ENCODE results near the gene PPIL4. TPM values are rescaled to one million over a fixed set of nuclear protein-coding genes. Genes with fewer than 3 reads are reported as not detected.
"Not testable (repeated sequence)": the region's sequence is repeated elsewhere in the genome, so short reads cannot be mapped to it uniquely, and the experiment has no call there.

The PPIL4 gene
- total and polyA plus RNA-seq, 2 experiments from 2014 or later = 31.4 to 38.7 TPM

DNA sequence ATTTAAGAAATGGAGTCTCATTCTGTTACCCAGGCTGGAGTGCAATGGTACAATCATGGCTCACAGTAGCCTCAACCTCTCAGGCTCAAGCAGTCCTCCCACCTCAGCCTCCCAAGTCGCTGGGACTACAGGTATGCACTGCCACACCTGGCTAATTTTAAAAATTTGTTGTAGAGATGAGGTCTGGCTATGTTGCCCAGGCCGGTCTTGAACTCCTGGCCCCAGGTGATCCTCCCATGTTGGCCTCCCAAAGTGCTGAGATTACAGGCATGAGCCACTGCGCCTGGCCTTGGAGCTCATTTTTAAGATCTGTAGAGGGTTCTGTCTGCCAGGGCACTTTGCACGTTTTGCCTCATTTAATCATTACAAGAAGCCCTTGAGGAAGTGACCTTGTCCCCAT is 78.6 kb downstream of the PPIL4 start:
- no peaks in the 10 kb centered on the region for H3K9me2 ChIP-seq (replicated peaks; ENCODE audit: insufficient read depth)
- no peak overlapping the region for H3K4me2 ChIP-seq
- H2AFZ ChIP-seq = no peak overlapping the region
- WGBS (ENCODE audit: low lambda C conversion rate, missing lambda C conversion rate) = 85% methylated on average over 4 of the region's 4 CpGs
- no peak overlapping the region for H3K4me3 ChIP-seq
- no peaks in the 10 kb centered on the region for H3K4me1 ChIP-seq (ENCODE audit: insufficient read depth)
- H3K36me3 ChIP-seq (replicated peaks; ENCODE audit: insufficient read depth, low read depth) = no peaks in the 10 kb centered on the region
- no peaks in the 10 kb centered on the region for H3K27me3 ChIP-seq
- no peak overlapping the region for H3K27ac ChIP-seq
- no peaks in the 10 kb centered on the region for H3K79me2 ChIP-seq
- TF ChIP-seq EZH2 (IDR thresholded peaks at IDR 0.05; ENCODE audit: borderline replicate concordance) = no peak
- no peak for TF ChIP-seq EZH2phosphoT487 (IDR thresholded peaks at IDR 0.05; ENCODE audit: low read depth, severe bottlenecking, unreplicated experiment)
- TF ChIP-seq, protein P1, sequence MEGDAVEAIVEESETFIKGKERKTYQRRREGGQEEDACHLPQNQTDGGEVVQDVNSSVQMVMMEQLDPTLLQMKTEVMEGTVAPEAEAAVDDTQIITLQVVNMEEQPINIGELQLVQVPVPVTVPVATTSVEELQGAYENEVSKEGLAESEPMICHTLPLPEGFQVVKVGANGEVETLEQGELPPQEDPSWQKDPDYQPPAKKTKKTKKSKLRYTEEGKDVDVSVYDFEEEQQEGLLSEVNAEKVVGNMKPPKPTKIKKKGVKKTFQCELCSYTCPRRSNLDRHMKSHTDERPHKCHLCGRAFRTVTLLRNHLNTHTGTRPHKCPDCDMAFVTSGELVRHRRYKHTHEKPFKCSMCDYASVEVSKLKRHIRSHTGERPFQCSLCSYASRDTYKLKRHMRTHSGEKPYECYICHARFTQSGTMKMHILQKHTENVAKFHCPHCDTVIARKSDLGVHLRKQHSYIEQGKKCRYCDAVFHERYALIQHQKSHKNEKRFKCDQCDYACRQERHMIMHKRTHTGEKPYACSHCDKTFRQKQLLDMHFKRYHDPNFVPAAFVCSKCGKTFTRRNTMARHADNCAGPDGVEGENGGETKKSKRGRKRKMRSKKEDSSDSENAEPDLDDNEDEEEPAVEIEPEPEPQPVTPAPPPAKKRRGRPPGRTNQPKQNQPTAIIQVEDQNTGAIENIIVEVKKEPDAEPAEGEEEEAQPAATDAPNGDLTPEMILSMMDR (IDR thresholded peaks at IDR 0.05; ENCODE audit: poor library complexity) = no peak
- no peaks in the 10 kb centered on the region for H3K9me3 ChIP-seq (ENCODE audit: low read depth)
- DNase-seq (ENCODE audit: low spot score) = no peak
- no peaks in the 10 kb centered on the region for H4K20me1 ChIP-seq (ENCODE audit: insufficient read depth, poor library complexity, severe bottlenecking)

DNA sequence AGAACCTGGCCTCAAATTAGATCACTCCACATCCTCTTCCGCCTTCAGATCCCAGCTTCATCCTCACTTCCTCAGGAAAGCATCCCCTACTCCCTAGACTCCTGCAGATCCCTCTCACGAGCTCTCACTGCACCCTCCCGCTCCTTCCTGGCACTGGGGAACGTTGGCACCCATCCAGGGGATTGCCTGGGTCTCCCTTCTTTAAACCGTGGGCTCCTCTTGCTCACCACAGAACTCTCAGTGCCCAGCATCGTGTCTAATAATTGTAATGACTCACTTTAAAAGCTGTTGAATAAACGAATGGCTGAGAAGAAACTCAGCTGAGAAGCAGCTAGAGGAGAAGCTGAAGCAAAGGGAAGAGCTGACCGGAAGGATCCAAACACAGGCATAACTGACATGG is 81.4 kb downstream of the PPIL4 start:
- no peak overlapping the region for H3K27ac ChIP-seq
- H4K20me1 ChIP-seq (ENCODE audit: insufficient read depth, poor library complexity, severe bottlenecking) = no peaks in the 10 kb centered on the region
- H3K79me2 ChIP-seq = no peaks in the 10 kb centered on the region
- no peaks in the 10 kb centered on the region for H3K9me3 ChIP-seq (ENCODE audit: low read depth)
- H3K36me3 ChIP-seq (replicated peaks; ENCODE audit: insufficient read depth, low read depth) = no peaks in the 10 kb centered on the region
- no peaks in the 10 kb centered on the region for H3K9me2 ChIP-seq (replicated peaks; ENCODE audit: insufficient read depth)
- no peak for DNase-seq (ENCODE audit: low spot score)
- TF ChIP-seq, protein P1 (IDR thresholded peaks at IDR 0.05; ENCODE audit: poor library complexity) = no peak
- no peak for TF ChIP-seq EZH2phosphoT487 (IDR thresholded peaks at IDR 0.05; ENCODE audit: low read depth, severe bottlenecking, unreplicated experiment)
- no peak for TF ChIP-seq EZH2 (IDR thresholded peaks at IDR 0.05; ENCODE audit: borderline replicate concordance)
- H3K27me3 ChIP-seq = no peaks in the 10 kb centered on the region
- H3K4me1 ChIP-seq (ENCODE audit: insufficient read depth) = no peaks in the 10 kb centered on the region
- no peak overlapping the region for H2AFZ ChIP-seq
- WGBS (ENCODE audit: low lambda C conversion rate, missing lambda C conversion rate) = 75% methylated on average over 8 of the region's 8 CpGs
- no peak overlapping the region for H3K4me2 ChIP-seq
- no peak overlapping the region for H3K4me3 ChIP-seq

DNA sequence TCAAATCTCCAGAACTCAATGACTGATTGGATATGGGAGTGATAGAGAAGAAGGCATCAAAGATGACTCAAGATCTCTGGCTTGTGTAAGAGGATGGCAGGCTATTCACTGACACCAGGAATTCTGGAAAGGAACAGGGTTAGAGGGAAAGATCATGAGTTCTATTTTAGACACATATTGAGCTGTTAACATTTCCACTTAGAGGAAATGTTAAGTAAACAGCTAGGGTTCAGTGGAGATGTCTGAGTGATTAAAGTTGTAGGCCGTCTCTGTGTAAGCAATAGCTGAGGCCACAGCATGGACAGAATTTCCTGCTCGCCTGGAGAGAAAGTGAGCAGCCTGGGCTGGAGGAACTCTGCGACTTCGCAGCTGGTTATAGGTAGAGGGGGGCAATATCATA is 82.1 kb downstream of the PPIL4 start:
- TF ChIP-seq EZH2phosphoT487 (IDR thresholded peaks at IDR 0.05; ENCODE audit: low read depth, severe bottlenecking, unreplicated experiment) (no peak), EZH2 (IDR thresholded peaks at IDR 0.05; ENCODE audit: borderline replicate concordance) (no peak)
- TF ChIP-seq, protein P1 (IDR thresholded peaks at IDR 0.05; ENCODE audit: poor library complexity) = no peak
- Histone ChIP-seq H3K9me2 (replicated peaks; ENCODE audit: insufficient read depth) (no peaks in the 10 kb centered on the region), H3K27ac (no peak overlapping the region), H3K79me2 (no peaks in the 10 kb centered on the region), H3K4me3 (no peak overlapping the region), H3K4me2 (no peak overlapping the region), H3K9me3 (ENCODE audit: low read depth) (no peaks in the 10 kb centered on the region), H2AFZ (no peak overlapping the region), H3K4me1 (ENCODE audit: insufficient read depth) (no peaks in the 10 kb centered on the region), H3K27me3 (no peaks in the 10 kb centered on the region), H3K36me3 (replicated peaks; ENCODE audit: insufficient read depth, low read depth) (no peaks in the 10 kb centered on the region), H4K20me1 (ENCODE audit: insufficient read depth, poor library complexity, severe bottlenecking) (no peaks in the 10 kb centered on the region)
- 61% methylated on average over 4 of the region's 4 CpGs for WGBS (ENCODE audit: low lambda C conversion rate, missing lambda C conversion rate)
- no peak for DNase-seq (ENCODE audit: low spot score)

DNA sequence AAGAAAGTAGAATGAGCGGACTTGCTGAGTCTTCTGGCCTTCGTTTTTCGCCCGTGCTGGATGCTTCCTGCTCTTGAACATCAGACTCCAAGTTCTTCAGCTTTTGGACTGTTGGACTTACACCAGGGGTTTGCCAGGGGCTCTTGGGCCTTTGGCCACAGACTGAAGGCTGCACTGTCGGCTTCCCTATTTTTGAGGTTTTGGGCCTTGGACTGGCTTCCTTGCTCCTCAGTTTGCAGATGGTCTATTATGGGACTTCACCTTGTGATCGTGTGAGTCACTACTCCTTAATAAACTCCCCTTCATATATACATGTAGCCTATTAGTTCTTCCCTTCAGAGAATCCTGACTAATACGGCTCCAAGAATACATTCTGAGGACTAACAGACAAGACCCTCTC is 83.1 kb downstream of the PPIL4 start:
- not testable (repeated sequence) for H3K9me2 ChIP-seq (replicated peaks; ENCODE audit: insufficient read depth); H3K9me3 ChIP-seq (ENCODE audit: low read depth); H2AFZ ChIP-seq; H3K79me2 ChIP-seq; H3K36me3 ChIP-seq (replicated peaks; ENCODE audit: insufficient read depth, low read depth); DNase-seq (ENCODE audit: low spot score); H3K27ac ChIP-seq; H3K4me2 ChIP-seq; H3K4me1 ChIP-seq (ENCODE audit: insufficient read depth); H3K27me3 ChIP-seq; H4K20me1 ChIP-seq (ENCODE audit: insufficient read depth, poor library complexity, severe bottlenecking); H3K4me3 ChIP-seq
- WGBS (ENCODE audit: low lambda C conversion rate, missing lambda C conversion rate) = 98% methylated on average over 7 of the region's 7 CpGs

All from hepatocyte (in vitro differentiated cells).